Right ventricle myocardium inferior (tissue), 1 donor: Measurements from ENCODE around the gene TSPAN18. TPM values are rescaled to one million over a fixed set of nuclear protein-coding genes. Genes with fewer than 3 reads are reported as not detected.

Source experiments
- ATAC-seq: fragments of 200-7000 bp; cut with Tn5 transposase; one replicate; pipeline ENCODE4 v1.9.1; 2020; ENCODE audit warnings: mild to moderate bottlenecking, moderate library complexity
- DNase-seq: peaks from one replicate; pipeline ENCODE4 v3.0.0; 2021; ENCODE audit errors: missing footprints
- intact Hi-C: fragments of 100-400 bp; cut with DNase I; formaldehyde crosslinking; loops from one replicate; pipeline ENCODE4 v1.11.0; 2022
- long read RNA-seq: library from polyadenylated mRNA; unstranded; transcript quantifications from one replicate; pipeline ENCODE4 v2.0.0, GENCODE V29; 2021
- total RNA-seq: library from RNA; stranded (reverse); fragmentation: NEBNext Ultra II Directional; extraction: Animal tissue kit (Norgen Biotek cat#: 25700); gene quantifications from one replicate; pipeline ENCODE4 v1.2.1, GENCODE V29; 2021
- donor health status: DM: no; HTN: yes; CAD: no; lungs with severe emphysema.

TSPAN18 gene, protein sequence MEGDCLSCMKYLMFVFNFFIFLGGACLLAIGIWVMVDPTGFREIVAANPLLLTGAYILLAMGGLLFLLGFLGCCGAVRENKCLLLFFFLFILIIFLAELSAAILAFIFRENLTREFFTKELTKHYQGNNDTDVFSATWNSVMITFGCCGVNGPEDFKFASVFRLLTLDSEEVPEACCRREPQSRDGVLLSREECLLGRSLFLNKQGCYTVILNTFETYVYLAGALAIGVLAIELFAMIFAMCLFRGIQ
- total RNA-seq, result 115 TPM
- long read RNA-seq, transcript TSPAN18-207 (10 exons, 3,316 nt), result major isoform, 11 of 27 reads
- long read RNA-seq, partial matches to known transcripts, result 11 of 27 reads
- long read RNA-seq, other reads (novel, unspliced or antisense), result 4 of 27 reads

DNA sequence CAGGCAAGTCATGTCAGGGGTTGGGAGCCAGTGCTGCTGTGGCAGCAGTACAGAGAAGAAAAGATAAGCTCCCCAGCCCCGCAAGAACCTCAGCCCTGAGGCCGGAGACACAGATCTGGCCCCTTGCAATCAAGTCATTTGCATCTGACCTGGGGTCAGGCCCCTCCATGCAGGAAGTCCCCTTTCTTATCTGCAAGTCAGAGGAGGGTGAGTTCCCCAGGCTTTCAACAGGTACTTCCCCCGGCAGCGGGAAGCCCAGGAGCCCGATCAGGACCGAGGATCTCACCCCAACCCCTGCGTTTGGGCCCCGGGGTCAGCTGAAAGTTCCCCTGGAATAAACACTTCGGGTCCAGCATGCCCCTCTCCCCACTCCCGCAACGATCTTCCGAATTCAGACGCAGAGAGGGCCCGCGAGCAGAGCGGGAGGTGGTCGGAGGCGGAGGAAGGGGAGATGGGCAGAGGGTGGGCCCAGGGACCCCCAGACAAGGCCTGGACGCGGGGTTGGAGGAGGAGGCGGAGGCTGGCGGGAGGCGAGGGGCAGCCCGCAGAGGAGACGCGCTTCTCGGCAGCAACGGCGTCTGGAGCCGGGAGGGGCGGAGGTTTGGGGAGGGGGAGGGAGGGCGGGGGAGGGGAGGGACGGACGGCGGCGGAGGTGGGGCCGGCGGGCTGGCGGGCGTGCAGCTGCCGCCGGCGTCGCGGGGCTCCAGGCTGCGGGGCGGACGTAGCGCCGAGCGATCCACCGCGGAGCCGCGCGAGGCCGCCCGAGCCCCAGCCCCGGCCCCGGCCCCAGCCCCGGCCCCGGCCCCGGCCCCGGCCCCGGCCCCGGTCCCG lies at the start of gene TSPAN18:
TSPAN18 (plus strand) TSS at position 680 of the 831 bp plus-strand sequence. CDS start 179,455 bp downstream, outside the sequence.
- ATAC-seq, result peak; percentile 20
- intact Hi-C loops, result loop anchor here (2.0 to 5.0 kb wide), 2 partner anchors 40 to 164 kb away; no protein-coding TSS in a partner anchor
- DNase-seq, result no peak

DNA sequence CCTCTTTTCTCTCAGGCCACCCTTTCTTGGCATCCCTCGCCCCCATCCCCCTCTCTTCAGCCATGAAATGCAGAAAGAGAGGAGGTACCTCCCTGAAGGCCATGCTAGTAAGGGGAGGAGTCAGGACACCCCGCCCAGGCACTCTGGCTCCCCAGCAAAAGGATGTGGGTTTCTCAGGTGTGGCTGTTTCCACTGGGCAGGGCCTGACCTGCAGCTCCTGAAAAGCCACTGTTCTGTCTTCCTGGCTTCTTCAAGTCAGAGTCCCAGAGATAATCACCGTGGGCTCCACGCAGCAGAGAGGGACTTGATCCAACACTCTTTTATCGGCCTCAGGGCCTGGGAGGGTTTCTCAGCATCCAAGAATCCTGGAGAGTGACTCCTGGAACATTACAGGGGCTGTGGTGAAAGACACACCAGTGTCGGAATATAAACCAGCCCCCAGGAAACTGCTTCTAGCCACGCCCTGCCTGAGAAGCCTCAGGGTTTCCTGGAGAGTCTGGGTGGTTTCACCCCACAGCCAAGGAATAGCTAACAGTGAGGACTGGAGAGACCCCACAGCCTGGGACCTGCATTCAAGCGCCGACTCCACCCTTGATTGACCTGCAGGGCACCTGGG lies 45.7 kb upstream of the TSPAN18 start:
- intact Hi-C loops, result no loop called here
- DNase-seq (no peak), ATAC-seq (no peak)

DNA sequence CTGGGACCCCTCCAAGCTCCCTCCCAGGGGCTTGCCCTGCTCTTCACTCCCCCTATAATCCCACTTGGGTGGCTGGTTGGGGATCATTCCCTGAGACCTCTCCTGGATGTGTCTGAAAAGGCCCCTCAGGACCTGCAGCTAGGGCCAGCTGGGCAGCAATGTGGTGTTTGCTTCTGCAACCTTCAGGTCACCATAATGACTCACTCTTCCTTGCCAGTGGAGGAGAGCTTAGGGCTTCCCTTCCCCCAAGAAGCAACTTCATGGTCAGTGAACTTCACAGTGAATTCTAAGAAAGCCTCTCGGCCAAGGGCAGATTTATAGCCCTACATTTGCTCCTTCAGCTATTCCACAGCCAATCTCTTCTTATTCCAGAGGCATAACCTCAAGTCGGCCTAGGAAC lies 45.1 kb upstream of the TSPAN18 start:
- no peak for ATAC-seq
- DNase-seq, result no peak
- intact Hi-C loops, result no loop called here

DNA sequence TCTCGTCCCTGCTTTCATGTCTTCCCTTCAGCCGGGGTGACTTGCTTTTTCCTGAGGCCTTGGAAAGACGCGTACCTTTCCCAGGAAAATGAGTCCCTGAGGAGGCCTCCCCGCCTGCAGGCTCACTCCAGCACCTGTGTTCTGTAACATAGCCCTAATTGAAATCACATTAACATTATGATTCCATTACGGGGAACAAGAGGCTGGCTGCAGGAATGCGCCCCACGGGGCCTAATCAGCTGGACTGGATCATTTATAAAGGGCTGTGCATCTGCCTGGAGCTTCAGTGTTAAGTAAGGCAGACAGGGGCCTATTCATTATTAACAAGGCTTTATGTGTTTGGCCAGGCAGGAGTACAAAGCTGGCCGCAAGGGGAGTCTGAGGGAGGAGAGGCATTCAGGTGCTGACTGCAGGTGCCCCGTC lies 41.9 kb upstream of the TSPAN18 start:
- no peak for ATAC-seq
- DNase-seq, result no peak
- intact Hi-C loops, result no loop called here

DNA sequence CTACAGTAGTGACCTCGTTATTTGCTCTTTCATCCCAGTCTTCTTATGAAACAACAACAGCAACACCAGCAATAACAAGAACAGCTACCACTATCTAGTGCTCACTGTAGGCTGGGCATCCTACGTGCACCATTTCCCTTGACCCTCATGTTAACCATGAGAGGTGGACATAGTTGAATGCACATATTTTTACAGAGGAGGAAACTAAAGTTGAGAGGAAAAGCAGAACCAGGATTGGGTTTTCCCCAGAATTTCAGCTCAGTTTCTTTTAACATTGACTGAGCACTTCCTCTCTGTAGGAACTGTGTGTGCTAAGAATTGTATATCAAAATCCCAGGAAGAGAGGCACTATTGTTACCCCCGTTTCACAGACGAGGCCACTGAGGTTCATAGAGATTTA lies 39.4 kb upstream of the TSPAN18 start:
- ATAC-seq, result no peak
- intact Hi-C loops, result no loop called here

DNA sequence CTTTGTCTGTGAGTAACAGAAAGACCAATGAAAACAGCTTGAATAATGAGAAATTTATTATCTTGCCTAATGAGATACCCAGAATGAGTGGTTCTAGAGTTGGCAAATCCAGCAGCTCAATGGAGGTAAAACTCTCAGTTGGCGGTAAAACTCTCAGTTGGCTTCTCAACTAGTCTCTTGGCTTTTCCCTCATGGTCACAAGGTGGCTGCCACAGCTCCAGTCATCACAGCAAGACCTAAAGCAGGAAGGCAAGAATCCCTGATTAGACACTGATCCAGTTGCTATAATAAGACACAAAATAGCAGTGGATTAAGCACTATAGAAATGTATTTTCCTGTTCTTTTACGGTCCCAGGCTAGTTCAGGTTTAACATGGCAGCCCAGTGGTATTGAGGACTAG lies 37.5 kb upstream of the TSPAN18 start:
- DNase-seq (no peak), ATAC-seq (no peak)
- intact Hi-C loops, result no loop called here

More for the DNA sequence above, 39.4 kb upstream of the TSPAN18 start:
- DNase-seq, result no peak

DNA sequence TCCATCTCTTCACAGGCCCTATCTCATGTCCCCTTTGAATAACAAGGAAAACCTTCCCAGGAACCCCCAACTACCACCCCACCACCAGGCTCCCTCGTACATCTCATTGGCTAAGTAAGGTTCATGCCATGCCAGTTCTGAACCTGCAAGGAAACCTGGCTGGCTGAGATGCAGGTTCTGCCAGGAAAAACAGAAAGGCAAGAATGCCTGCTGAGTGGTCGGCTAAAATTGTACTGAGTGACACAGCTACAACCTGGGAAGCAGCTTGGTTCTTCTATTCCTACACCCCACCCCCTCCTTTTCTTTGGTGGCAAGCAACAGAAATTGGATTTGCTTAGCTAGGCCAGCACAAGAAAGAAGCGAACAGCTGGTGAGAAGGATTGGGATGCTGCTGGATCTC lies 36.1 kb upstream of the TSPAN18 start:
- intact Hi-C loops, result no loop called here
- no peak for DNase-seq
- no peak for ATAC-seq

DNA sequence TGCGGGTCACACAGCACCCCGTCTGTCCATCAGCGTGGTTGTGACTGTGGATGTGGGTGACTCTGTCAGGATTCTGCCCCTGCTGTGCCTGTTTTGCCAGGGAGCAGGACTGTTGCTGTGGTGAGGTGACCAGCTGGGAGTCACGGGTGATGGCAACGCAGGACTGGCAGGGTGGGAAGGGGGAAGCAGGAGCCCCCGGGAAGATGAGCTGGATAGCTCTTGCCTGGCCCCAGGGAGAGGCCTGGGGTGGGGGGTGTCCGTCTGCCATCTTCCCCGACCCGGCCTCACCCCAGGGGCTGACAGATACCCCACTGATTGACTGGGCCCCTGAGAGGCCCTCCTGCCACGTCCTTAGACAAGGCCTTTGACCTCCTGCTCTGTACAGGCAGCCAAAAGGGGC lies 34.3 kb upstream of the TSPAN18 start:
- DNase-seq, result no peak
- intact Hi-C loops, result no loop called here
- ATAC-seq, result no peak

DNA sequence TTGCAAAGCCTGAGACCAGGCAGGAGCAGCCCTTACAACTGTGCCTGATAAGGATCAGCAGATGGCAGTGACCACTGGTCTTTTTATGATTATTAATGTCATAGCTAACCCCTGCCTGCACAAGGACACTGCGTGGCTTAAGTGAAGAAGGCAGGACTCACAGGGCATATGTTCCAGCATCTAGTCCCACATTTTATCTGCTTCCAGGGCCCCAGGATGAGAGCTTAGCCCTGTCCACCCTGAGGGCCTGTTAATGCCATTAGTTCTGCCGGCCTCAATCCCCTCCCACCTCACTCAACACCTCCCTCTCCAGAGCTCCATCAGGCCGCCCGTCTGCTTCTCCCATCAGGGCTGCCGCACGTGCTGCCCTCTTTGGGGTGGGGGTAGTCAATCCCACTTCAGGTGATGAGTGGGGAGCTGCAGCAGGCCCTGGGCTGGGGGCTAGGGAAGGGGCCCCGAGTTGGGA lies 33.1 kb upstream of the TSPAN18 start:
- DNase-seq (no peak), ATAC-seq (no peak)
- intact Hi-C loops, result no loop called here

DNA sequence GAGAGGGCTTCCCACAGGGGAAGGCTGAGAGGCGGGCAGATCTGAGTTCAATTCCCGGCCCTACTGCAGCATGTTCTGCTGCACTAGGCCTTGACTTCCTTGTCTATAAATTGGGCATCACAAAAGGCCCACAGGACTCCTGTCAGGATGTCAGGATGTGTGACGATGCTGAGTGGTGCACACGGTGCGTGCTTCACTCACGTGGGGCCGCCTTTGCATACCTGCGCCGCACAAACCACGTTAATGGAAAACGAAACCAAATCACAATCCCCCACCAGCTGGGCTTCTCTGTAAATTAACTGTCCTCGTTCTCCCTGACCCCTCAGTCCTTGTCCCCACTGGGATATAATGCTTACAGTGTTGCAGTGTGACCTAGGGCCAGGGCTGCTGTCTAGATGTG lies 32.3 kb upstream of the TSPAN18 start:
- intact Hi-C loops, result no loop called here
- DNase-seq (no peak), ATAC-seq (no peak)

DNA sequence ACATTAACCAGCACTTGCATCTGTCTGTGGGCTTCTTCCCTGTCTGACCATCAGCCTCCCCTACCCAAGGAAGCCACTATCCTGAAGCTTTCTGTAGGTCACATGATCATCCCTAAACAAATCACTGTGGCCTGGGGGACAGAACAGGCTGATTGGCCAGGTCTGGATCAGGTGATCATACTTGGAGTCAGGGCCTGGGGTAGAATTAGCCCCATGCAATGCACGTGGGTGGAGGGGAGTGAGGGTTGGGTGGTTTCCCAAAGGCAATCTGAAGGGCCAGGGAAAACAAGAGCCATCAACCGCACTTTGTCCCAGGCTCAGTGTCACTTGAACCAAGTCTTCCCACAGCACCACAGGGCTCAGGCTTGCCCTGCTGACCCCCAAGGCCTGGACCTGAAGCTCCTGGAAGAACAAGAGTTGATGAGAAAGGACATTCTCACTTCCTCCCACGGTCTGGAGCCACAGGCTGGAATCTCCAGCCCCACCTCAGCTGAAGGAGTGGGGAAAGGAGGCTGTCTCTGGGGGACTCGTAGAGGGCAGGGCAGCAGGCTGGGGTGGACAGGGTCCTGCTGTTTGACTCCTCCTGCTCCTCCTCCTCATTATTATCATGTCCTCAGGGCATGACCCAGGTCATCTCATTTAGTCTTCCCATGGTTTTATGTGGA lies 31.5 kb upstream of the TSPAN18 start:
- intact Hi-C loops, result no loop called here
- DNase-seq (no peak), ATAC-seq (no peak)

DNA sequence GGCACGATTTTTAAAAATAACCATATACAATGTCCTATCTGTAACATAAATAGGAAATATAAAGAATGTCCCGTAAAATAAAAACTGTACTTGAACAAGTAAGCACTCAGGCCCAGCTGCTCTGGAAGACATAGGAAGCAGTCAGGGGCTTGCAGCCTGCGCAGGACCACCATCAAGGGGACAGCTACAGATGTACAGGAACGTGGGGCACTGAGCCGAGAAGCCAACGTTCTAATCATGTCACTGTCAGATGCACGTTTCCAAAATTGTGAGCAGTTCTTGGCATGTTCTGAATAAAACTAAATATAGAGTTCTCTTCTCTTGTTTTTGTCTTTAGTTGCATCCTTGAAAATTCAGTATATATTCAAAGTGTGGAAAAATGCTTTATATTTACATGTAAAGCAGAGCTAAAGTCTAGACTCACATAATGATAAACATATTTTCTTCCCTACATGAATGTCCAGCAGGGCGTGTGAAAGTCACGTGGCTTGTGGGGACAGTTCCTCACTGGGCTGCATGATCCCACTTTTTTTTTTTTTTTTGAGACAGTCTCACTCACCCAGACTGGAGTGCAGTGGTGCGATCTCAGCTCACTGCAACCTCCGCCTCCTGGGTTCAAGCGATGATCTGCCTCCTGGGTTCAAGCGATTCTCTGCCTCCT lies 28.4 kb upstream of the TSPAN18 start:
- intact Hi-C loops, result no loop called here
- ATAC-seq (no peak), DNase-seq (no peak)

DNA sequence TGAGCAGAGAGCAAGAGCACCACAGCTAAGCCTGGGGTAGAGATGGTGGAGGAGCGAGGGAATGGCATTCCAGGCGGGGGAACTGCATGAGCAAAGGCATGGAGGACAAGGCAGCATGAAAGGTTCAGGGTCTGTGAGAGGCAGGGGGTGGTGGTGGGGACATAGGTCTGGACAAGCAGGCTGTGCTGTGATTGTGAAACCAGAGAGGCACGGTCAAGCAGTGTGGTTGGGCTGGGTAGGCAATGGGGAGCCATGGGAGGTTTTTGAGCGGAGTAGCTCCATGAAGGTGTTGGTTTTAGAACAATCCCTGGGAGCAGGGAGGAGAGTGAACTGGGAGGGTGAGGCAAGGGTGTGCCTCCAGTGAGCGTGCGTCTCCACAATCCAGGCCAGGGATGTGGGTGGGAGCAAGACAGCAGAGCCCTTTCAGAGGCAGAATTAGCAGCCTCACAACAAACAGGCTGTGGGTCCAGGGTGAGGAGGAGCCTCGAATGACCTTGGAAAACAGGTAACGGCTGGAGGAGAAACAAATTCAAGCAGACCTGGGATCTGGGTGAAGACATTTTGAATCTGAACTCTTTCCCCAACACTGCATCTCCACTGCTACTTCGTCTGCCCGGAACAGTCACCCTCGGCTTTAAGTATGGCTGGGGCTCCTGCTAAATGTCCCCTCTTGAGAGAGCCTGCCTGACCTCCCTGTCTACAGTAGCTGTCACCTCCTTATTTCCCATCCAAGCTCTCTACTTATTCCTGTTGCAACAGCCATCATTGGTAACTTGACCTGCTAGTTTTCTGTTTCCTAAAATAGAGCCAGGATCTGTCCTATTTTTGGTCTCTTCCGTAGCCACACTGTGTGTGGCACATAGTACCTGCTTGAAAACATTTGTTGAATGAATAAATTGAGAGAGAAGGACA lies 27.0 kb upstream of the TSPAN18 start:
- intact Hi-C loops, result no loop called here
- DNase-seq, result no peak
- peak; percentile 17 for ATAC-seq

DNA sequence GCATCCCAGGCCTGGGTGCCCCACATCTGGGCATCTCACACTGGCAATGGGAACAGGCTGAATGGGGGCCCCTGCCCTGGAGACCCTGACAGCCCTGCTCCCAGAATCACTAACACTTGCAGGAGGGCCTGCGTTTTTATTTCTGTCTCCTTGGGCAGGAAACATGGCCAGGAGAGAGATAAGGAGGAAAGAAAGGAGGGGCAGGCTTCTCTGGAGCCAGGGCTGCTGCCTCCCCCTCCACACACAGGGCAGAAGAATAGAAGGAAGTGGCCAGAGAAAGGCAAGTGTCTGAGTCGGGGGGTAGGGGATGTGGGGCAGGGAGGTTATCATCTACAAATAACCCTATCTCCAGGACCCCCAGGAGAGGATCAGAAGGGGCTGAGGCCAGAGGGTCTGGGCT lies 25.5 kb upstream of the TSPAN18 start:
- intact Hi-C loops, result no loop called here
- ATAC-seq, result peak; percentile 26

DNA sequence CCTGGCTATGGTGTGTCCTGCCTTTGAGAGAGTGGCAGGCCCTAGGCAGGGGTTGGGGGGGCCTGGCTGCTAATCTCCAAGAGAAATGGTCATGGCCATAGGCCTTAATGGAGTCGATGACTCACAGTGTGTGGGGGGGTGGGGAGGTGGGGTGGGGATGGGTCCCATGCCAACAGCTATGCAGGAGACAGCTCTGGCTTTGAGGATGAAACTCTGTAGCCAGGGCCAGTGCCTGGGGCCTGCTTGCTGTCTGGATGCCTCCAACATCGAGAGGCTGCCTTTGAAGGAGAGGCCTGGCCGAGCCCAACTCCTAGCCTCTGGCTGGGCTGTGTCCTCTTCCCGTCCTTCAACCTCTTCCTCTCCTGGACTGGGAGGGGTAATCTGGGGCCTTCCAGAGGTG lies 23.9 kb upstream of the TSPAN18 start:
- DNase-seq (no peak), ATAC-seq (no peak)
- intact Hi-C loops, result no loop called here

More for the DNA sequence above, 25.5 kb upstream of the TSPAN18 start:
- no peak for DNase-seq

DNA sequence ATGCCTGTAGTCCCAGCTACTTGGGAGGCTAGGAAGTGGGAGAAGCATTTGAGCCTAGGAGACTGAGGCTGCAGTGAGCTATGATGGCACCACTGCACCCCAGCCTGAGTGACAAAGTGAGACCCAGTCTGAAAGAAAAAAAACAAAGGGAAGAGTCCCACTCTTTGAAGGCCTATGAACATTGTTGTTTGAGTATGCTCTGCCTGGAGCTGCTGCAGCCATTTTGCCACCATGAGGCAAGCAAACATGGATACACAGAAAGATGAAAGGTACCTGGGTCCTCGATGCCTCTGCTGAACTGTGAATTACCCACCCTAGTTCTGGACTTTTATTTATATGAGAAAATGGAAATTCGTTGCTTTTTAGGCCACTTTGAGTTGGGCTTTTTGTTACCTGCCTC lies 19.7 kb upstream of the TSPAN18 start:
- ATAC-seq, result no peak
- intact Hi-C loops, result no loop called here
- DNase-seq, result no peak

DNA sequence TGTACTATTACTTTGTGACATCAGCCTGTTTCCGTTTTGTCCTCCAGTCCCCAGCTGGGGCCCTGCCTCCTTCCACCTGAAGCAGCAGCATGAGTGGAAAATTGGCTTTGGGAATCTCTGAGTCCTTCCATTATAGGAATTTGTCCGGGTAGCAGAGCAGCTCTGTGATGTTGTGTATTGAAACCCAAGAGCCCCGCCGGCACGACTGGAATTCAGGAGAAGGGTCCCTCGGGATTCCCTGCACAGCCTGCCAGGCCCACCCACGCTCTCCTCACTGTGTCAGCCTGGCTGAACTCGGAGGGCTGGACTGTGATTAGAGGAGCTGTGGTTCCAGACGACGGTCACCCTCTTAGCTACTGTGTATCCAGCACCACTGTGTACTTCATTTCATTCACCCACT lies 18.8 kb upstream of the TSPAN18 start:
- ATAC-seq (no peak), DNase-seq (no peak)
- intact Hi-C loops, result no loop called here
